Right lobe of liver (tissue), 4 donors: ENCODE measurements around the gene DNM3.

Source experiments
- POLR2A ChIP-seq: fragments of 450-650 bp; IDR thresholded peaks from one replicate; pipeline ENCODE4 v1.6.1; 2017; ENCODE audit warnings: antibody characterized with exemption, mild to moderate bottlenecking
- TF ChIP-seq, protein P1 (sequence below), 4 donors: fragments of 200-600 bp in 3 of 4; fragments of 450-650 bp in 1 of 4; IDR thresholded peaks; one replicate each; pipeline versions ENCODE4 v1.5.1 to v1.8.0; 2016 to 2022; ENCODE audit warnings: antibody characterized with exemption in 4 of 4, mild to moderate bottlenecking in 2 of 4
- donor health status: DM: no; HTN: no; CAD: no.
- donor health status: DM: no; HTN: no; CAD: no.
- donor health status: DM: no; HTN: yes; CAD: no.

DNA sequence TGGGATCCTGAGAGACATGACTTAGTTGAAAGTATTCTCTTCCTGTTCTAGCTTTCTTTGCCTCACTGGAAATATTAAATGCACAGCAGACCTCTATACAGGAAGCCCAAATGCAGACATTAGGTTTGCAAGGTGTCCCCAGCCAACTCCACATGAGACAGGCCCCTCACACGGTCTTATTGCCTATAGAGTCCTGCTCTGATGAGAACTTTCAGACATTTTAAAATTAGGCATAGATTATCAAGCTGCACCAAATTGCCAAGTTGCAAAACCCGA is 327.2 kb downstream of the DNM3 start:
- TF ChIP-seq, protein P1, sequence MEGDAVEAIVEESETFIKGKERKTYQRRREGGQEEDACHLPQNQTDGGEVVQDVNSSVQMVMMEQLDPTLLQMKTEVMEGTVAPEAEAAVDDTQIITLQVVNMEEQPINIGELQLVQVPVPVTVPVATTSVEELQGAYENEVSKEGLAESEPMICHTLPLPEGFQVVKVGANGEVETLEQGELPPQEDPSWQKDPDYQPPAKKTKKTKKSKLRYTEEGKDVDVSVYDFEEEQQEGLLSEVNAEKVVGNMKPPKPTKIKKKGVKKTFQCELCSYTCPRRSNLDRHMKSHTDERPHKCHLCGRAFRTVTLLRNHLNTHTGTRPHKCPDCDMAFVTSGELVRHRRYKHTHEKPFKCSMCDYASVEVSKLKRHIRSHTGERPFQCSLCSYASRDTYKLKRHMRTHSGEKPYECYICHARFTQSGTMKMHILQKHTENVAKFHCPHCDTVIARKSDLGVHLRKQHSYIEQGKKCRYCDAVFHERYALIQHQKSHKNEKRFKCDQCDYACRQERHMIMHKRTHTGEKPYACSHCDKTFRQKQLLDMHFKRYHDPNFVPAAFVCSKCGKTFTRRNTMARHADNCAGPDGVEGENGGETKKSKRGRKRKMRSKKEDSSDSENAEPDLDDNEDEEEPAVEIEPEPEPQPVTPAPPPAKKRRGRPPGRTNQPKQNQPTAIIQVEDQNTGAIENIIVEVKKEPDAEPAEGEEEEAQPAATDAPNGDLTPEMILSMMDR (IDR thresholded peaks at IDR 0.05): no peak
- TF ChIP-seq POLR2A: no peak
